GM12878 (cell line): ENCODE measurements around the gene S1PR4. TPM values are rescaled to one million over a fixed set of nuclear protein-coding genes. Genes with fewer than 3 reads are reported as not detected.
A peak's percentile ranks its signal among the peaks of the same experiment; 100 is the strongest.

Experiments used
- BMI1 ChIP-seq: fragments of 450-650 bp; IDR thresholded peaks from 2 replicates; pipeline ENCODE4 v1.6.1; 2016; ENCODE audit warnings: mild to moderate bottlenecking, moderate library complexity, borderline replicate concordance
- CTCF ChIP-seq, 3 experiments: IDR thresholded peaks in 2 of 3; conservative IDR thresholded peaks in 1 of 3; 2 replicates each; pipeline ENCODE4 v1.5.1; 2011; ENCODE audit warnings: low read depth in 3 of 3, low read length in 3 of 3, mild to moderate bottlenecking in 3 of 3, control low read depth in 2 of 3, moderate library complexity in 2 of 3, inconsistent platforms in 1 of 3, mixed read lengths in 1 of 3; ENCODE audit not compliant: control insufficient read depth in 2 of 3, insufficient read depth in 1 of 3; ENCODE audit errors: extremely low read depth in 1 of 3
- ELK1 ChIP-seq: IDR thresholded peaks from 2 replicates; pipeline ENCODE4 v1.6.1; 2012; ENCODE audit warnings: low read depth, low read length, improper control_type of control experiment
- ETV6 ChIP-seq, 2 experiments: fragments of 450-650 bp in 1 of 2; IDR thresholded peaks in 1 of 2; conservative IDR thresholded peaks in 1 of 2; 2 replicates each; pipeline ENCODE4 v1.6.1; 2014; ENCODE audit warnings: antibody characterized with exemption in 1 of 2, borderline replicate concordance in 1 of 2, low read depth in 1 of 2, mild to moderate bottlenecking in 1 of 2, moderate library complexity in 1 of 2
- KLF5 ChIP-seq: fragments of 450-650 bp; IDR thresholded peaks from 2 replicates; pipeline ENCODE4 v1.6.1; 2014; ENCODE audit warnings: mild to moderate bottlenecking; ENCODE audit not compliant: partially characterized antibody
- MLLT1 ChIP-seq: fragments of 450-650 bp; IDR thresholded peaks from 2 replicates; pipeline ENCODE4 v1.6.1; 2016; ENCODE audit warnings: mild to moderate bottlenecking
- MTA2 ChIP-seq: fragments of 450-650 bp; IDR thresholded peaks from 2 replicates; pipeline ENCODE4 v1.6.1; 2016; ENCODE audit warnings: low read depth, mild to moderate bottlenecking, moderate library complexity
- RBBP5 ChIP-seq: fragments of 200-600 bp; sonication (generic); conservative IDR thresholded peaks from 2 replicates; pipeline ENCODE4 v1.6.1; 2016
- SIN3A ChIP-seq: IDR thresholded peaks from 2 replicates; pipeline ENCODE4 v1.6.1; 2012; ENCODE audit warnings: low read depth, low read length, improper control_type of control experiment
- SKIL ChIP-seq: fragments of 450-650 bp; IDR thresholded peaks from 2 replicates; pipeline ENCODE4 v1.6.1; 2017; ENCODE audit warnings: mild to moderate bottlenecking, low read depth, inconsistent platforms; ENCODE audit not compliant: poor library complexity, severe bottlenecking
- STAT3 ChIP-seq: IDR thresholded peaks from 2 replicates; pipeline ENCODE4 v1.6.1; 2011; ENCODE audit warnings: low read depth, low read length, improper control_type of control experiment
- ZBED1 ChIP-seq: IDR thresholded peaks from 2 replicates; pipeline ENCODE4 v1.6.1; 2016; ENCODE audit warnings: borderline replicate concordance
- ZNF217 ChIP-seq: fragments of 450-650 bp; IDR thresholded peaks from 2 replicates; pipeline ENCODE4 v1.6.1; 2017; ENCODE audit warnings: antibody characterized with exemption, mild to moderate bottlenecking
- ZNF384 ChIP-seq: IDR thresholded peaks from 2 replicates; pipeline ENCODE4 v1.6.1; 2012; ENCODE audit warnings: low read depth, mild to moderate bottlenecking, low read length, improper control_type of control experiment, borderline replicate concordance
- ZNF592 ChIP-seq: fragments of 450-650 bp; IDR thresholded peaks from 2 replicates; pipeline ENCODE4 v1.6.1; 2017; ENCODE audit warnings: mild to moderate bottlenecking, moderate library complexity
- polyA plus RNA-seq, 11 experiments: library from polyadenylated mRNA; depleted of rRNA in 4 of 11; unstranded in 6 of 11; stranded (reverse) in 5 of 11; fragments of >200 nt; fragmentation: Nextera tagmentation in 4 of 11; fragmentation: Illumina TruSeq in 1 of 11; extraction: Ambion mirVana in 4 of 11; extraction: Trizol in 1 of 11; gene quantifications; 1 replicate in 1 of 11; 2 replicates in 10 of 11; pipeline versions ENCODE4 v1.2.1 to v1.2.3, GENCODE V29; 2011 to 2016; ENCODE audit warnings: inconsistent platforms in 2 of 11, missing spikeins in 2 of 11, low read depth in 1 of 11
- total RNA-seq, 4 experiments: library from RNA; depleted of rRNA in 3 of 4; stranded (reverse); fragments of >200 nt in 3 of 4; fragmentation: Illumina TruSeq in 1 of 4; extraction: Trizol in 1 of 4; gene quantifications; 2 replicates each; pipeline versions ENCODE4 v1.2.1 to v1.2.3, GENCODE V29; 2013 to 2021

The S1PR4 gene
- total and polyA plus RNA-seq, 10 of the 15 experiments (the other 5 are each of a cell fraction or from before 2014, with no cell fraction given), result 0.19 to 57.7 (median 32.4) TPM; not detected in 1

GRCh38 chr19:3210347-3211017, 31.9 kb downstream of the S1PR4 start (continued):
- TF ChIP-seq RBBP5 (no peak), ZBED1 (no peak), CTCF (IDR thresholded peaks at IDR 0.05 in 2 of 3, conservative IDR thresholded peaks at IDR 0.05 in 1 of 3; ENCODE audit: control insufficient read depth in 2 of 3, extremely low read depth in 1 of 3, insufficient read depth in 1 of 3, low read depth in 3 of 3, low read length in 3 of 3) (peak; percentile 75 to 92 (median 81)), KLF5 (no peak), SIN3A (no peak), ZNF592 (no peak), MLLT1 (no peak), ZNF384 (no peak), BMI1 (no peak), ELK1 (no peak), ZNF217 (no peak), ETV6 (conservative IDR thresholded peaks at IDR 0.05 in 1 of 2, IDR thresholded peaks at IDR 0.05 in 1 of 2; ENCODE audit: borderline replicate concordance in 1 of 2, low read depth in 1 of 2) (no peak), SKIL (no peak), STAT3 (no peak), MTA2 (no peak)
